ENCODE data around the gene SMAD3.

Gene SMAD3

DNA sequence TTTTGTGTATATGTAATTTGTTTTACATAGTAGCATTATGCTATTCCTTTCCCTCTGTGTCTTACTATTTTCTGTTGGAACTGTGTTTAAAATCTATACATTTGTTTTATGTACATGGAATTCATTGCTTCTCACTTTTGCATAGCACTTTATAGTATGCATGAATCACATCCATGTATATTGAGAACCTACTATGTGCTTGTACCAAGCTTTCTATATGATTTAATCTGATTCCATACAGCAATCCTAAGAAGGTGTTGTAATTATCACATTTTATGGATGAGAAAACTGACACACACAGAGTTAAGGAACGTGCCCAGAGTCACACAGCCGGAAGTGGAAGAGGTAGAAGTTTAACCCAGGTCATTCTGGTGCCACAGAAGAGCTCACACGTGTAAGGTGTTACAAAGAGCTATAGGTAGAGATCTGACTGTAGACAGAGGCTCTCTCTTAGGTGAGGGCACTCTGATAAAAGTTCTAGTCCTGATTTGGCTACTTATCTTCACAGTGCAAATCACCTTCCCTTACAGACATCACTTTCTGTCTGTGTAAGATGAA is 3.5 kb upstream of the SMAD3 start:
- peaks cover 6% of the 10 kb centered on the region for H4K20me1 ChIP-seq (ENCODE audit: insufficient read depth, low read length)
- no peak overlapping the region for H3K27ac ChIP-seq (ENCODE audit: low read length)
- peaks cover 13% of the 10 kb centered on the region for H3K4me1 ChIP-seq (ENCODE audit: insufficient read depth, low read length)
- no peak overlapping the region for H3K4me2 ChIP-seq (ENCODE audit: insufficient read depth, low read length)
- DNase-seq = no peak
- H3K27me3 ChIP-seq (ENCODE audit: insufficient read depth, low read length, poor library complexity) = peaks cover 43% of the 10 kb centered on the region
- H3K36me3 ChIP-seq (ENCODE audit: insufficient read depth, low read length) = no peaks in the 10 kb centered on the region
- no peak overlapping the region for H2AFZ ChIP-seq (ENCODE audit: low read depth, low read length)
- H3K9me3 ChIP-seq (ENCODE audit: insufficient read depth, low read length, severe bottlenecking) = no peaks in the 10 kb centered on the region
- no peak for ATAC-seq (ENCODE audit: insufficient read depth, low read depth)
- TF ChIP-seq, protein P1, sequence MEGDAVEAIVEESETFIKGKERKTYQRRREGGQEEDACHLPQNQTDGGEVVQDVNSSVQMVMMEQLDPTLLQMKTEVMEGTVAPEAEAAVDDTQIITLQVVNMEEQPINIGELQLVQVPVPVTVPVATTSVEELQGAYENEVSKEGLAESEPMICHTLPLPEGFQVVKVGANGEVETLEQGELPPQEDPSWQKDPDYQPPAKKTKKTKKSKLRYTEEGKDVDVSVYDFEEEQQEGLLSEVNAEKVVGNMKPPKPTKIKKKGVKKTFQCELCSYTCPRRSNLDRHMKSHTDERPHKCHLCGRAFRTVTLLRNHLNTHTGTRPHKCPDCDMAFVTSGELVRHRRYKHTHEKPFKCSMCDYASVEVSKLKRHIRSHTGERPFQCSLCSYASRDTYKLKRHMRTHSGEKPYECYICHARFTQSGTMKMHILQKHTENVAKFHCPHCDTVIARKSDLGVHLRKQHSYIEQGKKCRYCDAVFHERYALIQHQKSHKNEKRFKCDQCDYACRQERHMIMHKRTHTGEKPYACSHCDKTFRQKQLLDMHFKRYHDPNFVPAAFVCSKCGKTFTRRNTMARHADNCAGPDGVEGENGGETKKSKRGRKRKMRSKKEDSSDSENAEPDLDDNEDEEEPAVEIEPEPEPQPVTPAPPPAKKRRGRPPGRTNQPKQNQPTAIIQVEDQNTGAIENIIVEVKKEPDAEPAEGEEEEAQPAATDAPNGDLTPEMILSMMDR (IDR thresholded peaks at IDR 0.05; ENCODE audit: borderline replicate concordance, extremely low read depth, low read length, poor library complexity, severe bottlenecking) = no peak
- TF ChIP-seq EZH2 (IDR thresholded peaks at IDR 0.05; ENCODE audit: borderline replicate concordance, low read depth, low read length, severe bottlenecking) = no peak
- no peaks in the 10 kb centered on the region for H3K79me2 ChIP-seq (ENCODE audit: insufficient read depth, low read length)
- H3K9ac ChIP-seq (ENCODE audit: low read depth, low read length) = no peak overlapping the region
- no peak overlapping the region for H3K4me3 ChIP-seq (ENCODE audit: low read depth in 1 of 2, low read length in 2 of 2)

GRCh38 chr15:67062369-67062985 is 2.9 kb upstream of the SMAD3 start:
- Histone ChIP-seq H3K4me3 (ENCODE audit: low read depth in 1 of 2, low read length in 2 of 2) (no peak overlapping the region), H3K9me3 (ENCODE audit: insufficient read depth, low read length, severe bottlenecking) (no peaks in the 10 kb centered on the region), H3K27me3 (ENCODE audit: insufficient read depth, low read length, poor library complexity) (peaks cover 49% of the 10 kb centered on the region), H3K79me2 (ENCODE audit: insufficient read depth, low read length) (no peaks in the 10 kb centered on the region), H3K4me1 (ENCODE audit: insufficient read depth, low read length) (peaks cover 13% of the 10 kb centered on the region), H3K4me2 (ENCODE audit: insufficient read depth, low read length) (no peak overlapping the region), H3K27ac (ENCODE audit: low read length) (no peak overlapping the region), H3K36me3 (ENCODE audit: insufficient read depth, low read length) (no peaks in the 10 kb centered on the region), H3K9ac (ENCODE audit: low read depth, low read length) (no peak overlapping the region), H4K20me1 (ENCODE audit: insufficient read depth, low read length) (peaks cover 6% of the 10 kb centered on the region), H2AFZ (ENCODE audit: low read depth, low read length) (no peak overlapping the region)
- no peak for DNase-seq
- no peak for ATAC-seq (ENCODE audit: insufficient read depth, low read depth)
- TF ChIP-seq, protein P1 (IDR thresholded peaks at IDR 0.05; ENCODE audit: borderline replicate concordance, extremely low read depth, low read length, poor library complexity, severe bottlenecking) = no peak
- no peak for TF ChIP-seq EZH2 (IDR thresholded peaks at IDR 0.05; ENCODE audit: borderline replicate concordance, low read depth, low read length, severe bottlenecking)

DNA sequence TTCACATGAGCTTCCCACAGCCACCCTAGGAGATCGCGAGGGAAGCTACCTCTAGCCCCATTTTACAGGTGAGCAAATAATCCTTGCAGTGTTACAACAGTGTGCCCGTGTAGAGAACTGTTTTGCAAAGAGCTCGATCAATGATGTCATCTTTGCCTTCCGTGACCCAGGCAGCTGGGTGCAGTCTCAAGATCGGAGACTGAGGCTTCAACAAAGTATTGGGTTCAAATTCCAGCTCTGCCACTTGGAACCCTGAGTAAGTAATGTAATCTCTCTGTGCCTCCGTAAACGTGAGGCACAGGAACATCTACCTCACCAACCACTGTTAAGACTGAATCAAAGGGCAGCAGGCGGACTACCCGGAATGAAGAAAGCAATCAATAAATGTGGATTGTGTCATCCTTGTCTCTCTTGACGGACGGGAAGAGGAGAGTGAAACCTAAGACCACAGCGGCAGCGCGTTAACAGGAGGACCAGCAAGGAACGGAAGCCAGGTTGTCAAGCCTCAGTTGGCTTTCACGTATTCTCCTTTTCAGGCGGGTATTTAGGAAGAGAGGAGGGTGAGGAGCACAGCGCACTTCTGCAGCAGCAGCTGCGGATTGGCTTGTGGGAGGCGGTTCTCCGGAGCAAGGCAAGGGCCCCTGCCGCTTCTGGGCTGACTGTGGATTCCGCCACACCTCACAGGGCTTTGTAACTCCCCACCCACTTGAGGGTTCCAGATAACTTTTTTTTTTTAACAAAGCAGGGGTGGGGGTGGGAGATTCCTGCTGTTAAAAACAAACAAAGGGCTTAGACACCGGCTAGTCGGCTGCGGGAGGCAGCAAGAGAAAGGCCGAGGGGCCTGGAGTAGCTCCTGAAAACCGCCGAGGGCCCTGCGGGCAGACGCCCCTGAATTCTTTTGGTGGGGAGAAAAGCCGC is 1.5 kb upstream of the SMAD3 start:
- no peak for DNase-seq

More for the DNA sequence above, 1.5 kb upstream of the SMAD3 start:
- H3K27me3 ChIP-seq (ENCODE audit: insufficient read depth, low read length, poor library complexity) = peaks cover 62% of the 10 kb centered on the region
- no peak overlapping the region for H3K4me3 ChIP-seq (ENCODE audit: low read depth in 1 of 2, low read length in 2 of 2)
- no peak overlapping the region for H3K27ac ChIP-seq (ENCODE audit: low read length)
- peaks cover 6% of the 10 kb centered on the region for H4K20me1 ChIP-seq (ENCODE audit: insufficient read depth, low read length)
- TF ChIP-seq, protein P1 (IDR thresholded peaks at IDR 0.05; ENCODE audit: borderline replicate concordance, extremely low read depth, low read length, poor library complexity, severe bottlenecking) = no peak
- TF ChIP-seq EZH2 (IDR thresholded peaks at IDR 0.05; ENCODE audit: borderline replicate concordance, low read depth, low read length, severe bottlenecking) = no peak
- H3K36me3 ChIP-seq (ENCODE audit: insufficient read depth, low read length) = no peaks in the 10 kb centered on the region
- no peak overlapping the region for H3K4me2 ChIP-seq (ENCODE audit: insufficient read depth, low read length)
- H3K79me2 ChIP-seq (ENCODE audit: insufficient read depth, low read length) = no peaks in the 10 kb centered on the region
- H3K4me1 ChIP-seq (ENCODE audit: insufficient read depth, low read length) = peaks cover 13% of the 10 kb centered on the region
- no peak for ATAC-seq (ENCODE audit: insufficient read depth, low read depth)
- no peak overlapping the region for H3K9ac ChIP-seq (ENCODE audit: low read depth, low read length)
- H3K9me3 ChIP-seq (ENCODE audit: insufficient read depth, low read length, severe bottlenecking) = no peaks in the 10 kb centered on the region
- H2AFZ ChIP-seq (ENCODE audit: low read depth, low read length) = no peak overlapping the region
